ENCODE data around the gene ENPP7. TPM values are rescaled to one million over a fixed set of nuclear protein-coding genes. Genes with fewer than 3 reads are reported as not detected.

The ENPP7 gene
- total and polyA plus RNA-seq, 11 donors = not detected

- H3K4me1 ChIP-seq = peaks cover 3 to 50% (median 35%) of the 10 kb centered on the region in 12 donors
- H3K27ac ChIP-seq = no peak overlapping the region
- H3K27me3 ChIP-seq = peaks cover 41 to 74% (median 60%) of the 10 kb centered on the region in 9 donors
- DNase-seq (peak in 1 of 5 donors; percentile 49), ATAC-seq (no peak)
- H3K36me3 ChIP-seq = peaks cover 0 to 9% (median 0%) of the 10 kb centered on the region in 9 donors
- no peak overlapping the region for H3K4me3 ChIP-seq
- 4 to 7% (median 4%) methylated on average over 17 to 26 of the region's 26 CpGs for WGBS, 4 donors
- no peak for TF ChIP-seq CTCF (IDR thresholded peaks at IDR 0.05)
- TF ChIP-seq POLR2A (IDR thresholded peaks at IDR 0.05) = no peak
- intact Hi-C loops (cut with DNase I) = loop anchor here in 5 of 10 donors (5.0 to 10.0 kb wide), 4 partner anchors 47 to 201 kb away; no protein-coding TSS in a partner anchor
- no peaks in the 10 kb centered on the region for H3K9me3 ChIP-seq
Measured at GRCh38 chr17:79791735-79792161, 61.0 kb downstream of the ENPP7 start.

Small RNA genes within 50 kb of the gene (microRNA-seq; reads per million reads assigned to microRNA genes)
- gene MIR4739 = 0 reads per million in 4 donors

Other genes with a start within 250 kb of the ENPP7 start
- gene RBFOX3, start 119.9 kb upstream of the ENPP7 start, total RNA-seq = not detected
- not detected for gene RBFOX3, start 119.9 kb upstream of the ENPP7 start, polyA plus RNA-seq
- 1 to 10 TPM; 2.4 to 4.3 (median 3.2) TPM for gene CBX2, start 47.2 kb downstream of the ENPP7 start, total RNA-seq
- 1 to 10 TPM; 2.9 TPM for gene CBX2, start 47.2 kb downstream of the ENPP7 start, polyA plus RNA-seq
- 1 to 10 TPM; 1.5 to 9.2 (median 5.3) TPM for gene CBX8, start 66.1 kb downstream of the ENPP7 start, total RNA-seq
- gene CBX8, start 66.1 kb downstream of the ENPP7 start, polyA plus RNA-seq = 1 to 10 TPM; 3.6 to 5.1 TPM
- gene CBX4, start 108.5 kb downstream of the ENPP7 start, total RNA-seq = 10 to 100 TPM; 16.7 to 41.1 (median 26.9) TPM
- gene CBX4, start 108.5 kb downstream of the ENPP7 start, polyA plus RNA-seq = 10 to 100 TPM; 10.9 to 14.2 TPM